IMR-90 (cell line): ENCODE data around the gene TRAF3IP1.

Experiments used
- CEBPB ChIP-seq: IDR thresholded peaks from 2 replicates; pipeline ENCODE4 v1.6.1; 2012; ENCODE audit warnings: low read depth, low read length, improper control_type of control experiment
- CHD1 ChIP-seq: IDR thresholded peaks from 2 replicates; pipeline ENCODE4 v1.6.1; 2012; ENCODE audit warnings: low read depth, low read length, improper control_type of control experiment
- FOS ChIP-seq: fragments of 150-350 bp; IDR thresholded peaks from 2 replicates; pipeline ENCODE4 v1.6.1; 2016; ENCODE audit warnings: low read depth, low read length
- MAFK ChIP-seq: IDR thresholded peaks from 2 replicates; pipeline ENCODE4 v1.6.1; 2012; ENCODE audit warnings: low read depth, low read length, improper control_type of control experiment
- MAZ ChIP-seq: IDR thresholded peaks from 2 replicates; pipeline ENCODE4 v1.6.1; 2012; ENCODE audit warnings: low read depth, mild to moderate bottlenecking, low read length, improper control_type of control experiment, moderate library complexity, borderline replicate concordance
- MXI1 ChIP-seq: IDR thresholded peaks from 2 replicates; pipeline ENCODE4 v1.6.1; 2012; ENCODE audit warnings: low read depth, mild to moderate bottlenecking, low read length, moderate library complexity, borderline replicate concordance
- POLR2A ChIP-seq: IDR thresholded peaks from 2 replicates; pipeline ENCODE4 v1.6.1; 2012; ENCODE audit warnings: mild to moderate bottlenecking, low read depth, low read length
- RAD21 ChIP-seq: IDR thresholded peaks from 2 replicates; pipeline ENCODE4 v1.6.1; 2012; ENCODE audit warnings: low read length, improper control_type of control experiment
- RCOR1 ChIP-seq: IDR thresholded peaks from 2 replicates; pipeline ENCODE4 v1.6.1; 2012; ENCODE audit warnings: mild to moderate bottlenecking, low read length, improper control_type of control experiment; ENCODE audit not compliant: insufficient replicate concordance
- RFX5 ChIP-seq: IDR thresholded peaks from 2 replicates; pipeline ENCODE4 v1.8.0; 2012; ENCODE audit warnings: low read depth, mild to moderate bottlenecking, low read length, moderate library complexity
- SMC3 ChIP-seq: fragments of 150-350 bp; IDR thresholded peaks from 2 replicates; pipeline ENCODE4 v1.6.1; 2016; ENCODE audit warnings: low read depth, mild to moderate bottlenecking, antibody characterized with exemption, low read length, moderate library complexity
- TF ChIP-seq, protein P1 (sequence below): conservative IDR thresholded peaks from 2 replicates; pipeline ENCODE4 v1.5.1; 2012; ENCODE audit warnings: mild to moderate bottlenecking, low read depth, low read length, improper control_type of control experiment
- TF ChIP-seq, protein P2 (sequence below): fragments of 150-350 bp; IDR thresholded peaks from 2 replicates; pipeline ENCODE4 v1.6.1; 2017; ENCODE audit warnings: mild to moderate bottlenecking, antibody characterized with exemption, low read length, low read depth
- TF ChIP-seq, protein P3 (sequence below): fragments of 150-350 bp; IDR thresholded peaks from 2 replicates; pipeline ENCODE4 v1.6.1; 2016; ENCODE audit warnings: low read depth, mild to moderate bottlenecking, low read length, moderate library complexity, borderline replicate concordance

DNA sequence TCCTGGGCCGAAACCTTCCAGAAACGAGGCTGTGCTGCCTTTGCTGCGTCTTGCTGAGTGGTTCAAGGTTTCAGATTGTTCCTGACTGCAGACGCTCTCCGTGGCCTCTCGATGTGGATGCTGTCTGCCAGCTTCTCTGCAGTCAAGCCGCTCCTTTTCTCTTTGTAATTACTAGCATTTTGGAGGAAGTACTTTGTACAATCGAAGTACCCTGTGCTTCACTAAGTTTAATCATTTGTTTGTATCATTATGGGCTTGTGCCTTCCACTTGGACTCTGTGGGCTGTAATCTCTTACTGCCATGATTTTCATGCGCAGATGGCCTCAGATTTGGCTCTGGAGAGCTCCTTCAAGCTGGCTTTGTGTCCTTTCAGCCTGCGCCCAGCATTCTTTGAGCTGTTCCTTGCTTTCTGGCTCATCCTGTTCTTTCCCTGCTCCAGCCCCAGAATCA, 49.3 kb downstream of the TRAF3IP1 start:
- TF ChIP-seq SMC3 (no peak), CEBPB (no peak), RCOR1 (no peak), POLR2A (no peak), RFX5 (no peak), MAZ (no peak), MXI1 (no peak), RAD21 (no peak), CHD1 (no peak), MAFK (no peak), FOS (no peak)
- TF ChIP-seq, protein P1, sequence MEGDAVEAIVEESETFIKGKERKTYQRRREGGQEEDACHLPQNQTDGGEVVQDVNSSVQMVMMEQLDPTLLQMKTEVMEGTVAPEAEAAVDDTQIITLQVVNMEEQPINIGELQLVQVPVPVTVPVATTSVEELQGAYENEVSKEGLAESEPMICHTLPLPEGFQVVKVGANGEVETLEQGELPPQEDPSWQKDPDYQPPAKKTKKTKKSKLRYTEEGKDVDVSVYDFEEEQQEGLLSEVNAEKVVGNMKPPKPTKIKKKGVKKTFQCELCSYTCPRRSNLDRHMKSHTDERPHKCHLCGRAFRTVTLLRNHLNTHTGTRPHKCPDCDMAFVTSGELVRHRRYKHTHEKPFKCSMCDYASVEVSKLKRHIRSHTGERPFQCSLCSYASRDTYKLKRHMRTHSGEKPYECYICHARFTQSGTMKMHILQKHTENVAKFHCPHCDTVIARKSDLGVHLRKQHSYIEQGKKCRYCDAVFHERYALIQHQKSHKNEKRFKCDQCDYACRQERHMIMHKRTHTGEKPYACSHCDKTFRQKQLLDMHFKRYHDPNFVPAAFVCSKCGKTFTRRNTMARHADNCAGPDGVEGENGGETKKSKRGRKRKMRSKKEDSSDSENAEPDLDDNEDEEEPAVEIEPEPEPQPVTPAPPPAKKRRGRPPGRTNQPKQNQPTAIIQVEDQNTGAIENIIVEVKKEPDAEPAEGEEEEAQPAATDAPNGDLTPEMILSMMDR, result no peak
- TF ChIP-seq, protein P2, sequence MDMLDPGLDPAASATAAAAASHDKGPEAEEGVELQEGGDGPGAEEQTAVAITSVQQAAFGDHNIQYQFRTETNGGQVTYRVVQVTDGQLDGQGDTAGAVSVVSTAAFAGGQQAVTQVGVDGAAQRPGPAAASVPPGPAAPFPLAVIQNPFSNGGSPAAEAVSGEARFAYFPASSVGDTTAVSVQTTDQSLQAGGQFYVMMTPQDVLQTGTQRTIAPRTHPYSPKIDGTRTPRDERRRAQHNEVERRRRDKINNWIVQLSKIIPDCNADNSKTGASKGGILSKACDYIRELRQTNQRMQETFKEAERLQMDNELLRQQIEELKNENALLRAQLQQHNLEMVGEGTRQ, result no peak
- TF ChIP-seq, protein P3, sequence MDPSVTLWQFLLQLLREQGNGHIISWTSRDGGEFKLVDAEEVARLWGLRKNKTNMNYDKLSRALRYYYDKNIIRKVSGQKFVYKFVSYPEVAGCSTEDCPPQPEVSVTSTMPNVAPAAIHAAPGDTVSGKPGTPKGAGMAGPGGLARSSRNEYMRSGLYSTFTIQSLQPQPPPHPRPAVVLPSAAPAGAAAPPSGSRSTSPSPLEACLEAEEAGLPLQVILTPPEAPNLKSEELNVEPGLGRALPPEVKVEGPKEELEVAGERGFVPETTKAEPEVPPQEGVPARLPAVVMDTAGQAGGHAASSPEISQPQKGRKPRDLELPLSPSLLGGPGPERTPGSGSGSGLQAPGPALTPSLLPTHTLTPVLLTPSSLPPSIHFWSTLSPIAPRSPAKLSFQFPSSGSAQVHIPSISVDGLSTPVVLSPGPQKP, result no peak
